CD4-positive, alpha-beta T cell (primary cell): Measurements from ENCODE around the gene RNU4-1. TPM values are rescaled to one million over a fixed set of nuclear protein-coding genes. Genes with fewer than 3 reads are reported as not detected.
"Not testable (repeated sequence)": the region's sequence is repeated elsewhere in the genome, so short reads cannot be mapped to it uniquely, and the experiment has no call there.

Experiments
- ATAC-seq: fragments of 200-7000 bp; cut with Tn5 transposase; one replicate; pipeline ENCODE4 v1.10.0; 2022; ENCODE audit warnings: mild to moderate bottlenecking; ENCODE audit not compliant: poor library complexity
- CTCF ChIA-PET: fragments of 350-600 bp; sonication (Branson Sonifier 250); formaldehyde crosslinking; loops from one replicate; lab custom pipeline; 2021; ENCODE audit warnings: antibody characterized with exemption, inconsistent platforms; lab: Charles Lee
- POLR2A ChIA-PET: fragments of 350-600 bp; sonication (Branson Sonifier 250); formaldehyde crosslinking; loops from one replicate; lab custom pipeline; 2021; ENCODE audit warnings: antibody characterized with exemption, inconsistent platforms; lab: Charles Lee
- DNase-seq, 14 experiments: peaks; one replicate each; pipeline ENCODE4 v3.0.0-alpha.2; 2013 to 2020; ENCODE audit warnings: mixed read lengths in 2 of 14
- H3K27ac ChIP-seq, 2 donors: one replicate each; pipeline versions ENCODE4 v1.5.1 to v1.7.0; 2013; ENCODE audit warnings: low read length in 2 of 2, low read depth in 1 of 2, mild to moderate bottlenecking in 1 of 2
- H3K27me3 ChIP-seq, 2 experiments: 1 replicate in 1 of 2; 2 replicates in 1 of 2; pipeline versions ENCODE4 v1.6.1 to v1.7.0; 2013; ENCODE audit warnings: low read length in 2 of 2, control low read depth in 1 of 2, mild to moderate bottlenecking in 1 of 2, moderate library complexity in 1 of 2; ENCODE audit not compliant: insufficient read depth in 2 of 2, control insufficient read depth in 1 of 2
- H3K36me3 ChIP-seq: one replicate; pipeline ENCODE4 v1.6.1; 2013; ENCODE audit warnings: low read length, control low read depth; ENCODE audit not compliant: insufficient read depth
- H3K4me1 ChIP-seq: one replicate; pipeline ENCODE4 v1.6.1; 2013; ENCODE audit warnings: low read length, control low read depth; ENCODE audit not compliant: insufficient read depth
- H3K4me3 ChIP-seq: one replicate; pipeline ENCODE4 v1.5.1; 2013; ENCODE audit warnings: mild to moderate bottlenecking, low read length, moderate library complexity
- H3K9me3 ChIP-seq, 2 experiments: 1 replicate in 1 of 2; 2 replicates in 1 of 2; pipeline versions ENCODE4 v1.6.1 to v1.7.0; 2013; ENCODE audit warnings: low read length in 2 of 2, mild to moderate bottlenecking in 2 of 2, control low read depth in 1 of 2, moderate library complexity in 1 of 2; ENCODE audit not compliant: control insufficient read depth in 1 of 2, insufficient read depth in 1 of 2
- H3K27ac Mint-ChIP-seq: one replicate; pipeline ENCODE4 v1.8.0; 2020; ENCODE audit warnings: mixed read lengths
- H3K27me3 Mint-ChIP-seq: one replicate; pipeline ENCODE4 v1.8.0; 2021; ENCODE audit warnings: mixed read lengths
- H3K36me3 Mint-ChIP-seq: one replicate; pipeline ENCODE4 v1.8.0; 2021; ENCODE audit warnings: low read depth, mixed read lengths
- H3K4me1 Mint-ChIP-seq: one replicate; pipeline ENCODE4 v1.8.0; 2021; ENCODE audit warnings: low read depth, mixed read lengths
- H3K4me3 Mint-ChIP-seq: one replicate; pipeline ENCODE4 v1.8.0; 2020; ENCODE audit warnings: mild to moderate bottlenecking, mixed read lengths
- H3K9me3 Mint-ChIP-seq: one replicate; pipeline ENCODE4 v1.8.0; 2020; ENCODE audit warnings: mixed read lengths
- CTCF ChIP-seq: fragments of 200-600 bp; IDR thresholded peaks from one replicate; pipeline ENCODE4 v1.8.0; 2022; ENCODE audit warnings: antibody characterized with exemption, mild to moderate bottlenecking
- intact Hi-C, 2 experiments: fragments of 100-400 bp; cut with DNase I in 1 of 2; cut with micrococcal nuclease in 1 of 2; formaldehyde crosslinking; loops; one replicate each; pipeline versions ENCODE4 v1.15.1 to v1.9.0; 2023 to 2025; cut with DNase I, micrococcal nuclease
- total RNA-seq, 174 experiments: library from RNA in 2 of 174; stranded (reverse) in 2 of 174; gene quantifications; one replicate each; pipeline ENCODE4 v1.2.3 and lab custom pipeline; 2021 to 2026

The RNU4-1 gene
- total RNA-seq, 2 experiments from 2014 or later = 913 to 1,035 TPM

DNA sequence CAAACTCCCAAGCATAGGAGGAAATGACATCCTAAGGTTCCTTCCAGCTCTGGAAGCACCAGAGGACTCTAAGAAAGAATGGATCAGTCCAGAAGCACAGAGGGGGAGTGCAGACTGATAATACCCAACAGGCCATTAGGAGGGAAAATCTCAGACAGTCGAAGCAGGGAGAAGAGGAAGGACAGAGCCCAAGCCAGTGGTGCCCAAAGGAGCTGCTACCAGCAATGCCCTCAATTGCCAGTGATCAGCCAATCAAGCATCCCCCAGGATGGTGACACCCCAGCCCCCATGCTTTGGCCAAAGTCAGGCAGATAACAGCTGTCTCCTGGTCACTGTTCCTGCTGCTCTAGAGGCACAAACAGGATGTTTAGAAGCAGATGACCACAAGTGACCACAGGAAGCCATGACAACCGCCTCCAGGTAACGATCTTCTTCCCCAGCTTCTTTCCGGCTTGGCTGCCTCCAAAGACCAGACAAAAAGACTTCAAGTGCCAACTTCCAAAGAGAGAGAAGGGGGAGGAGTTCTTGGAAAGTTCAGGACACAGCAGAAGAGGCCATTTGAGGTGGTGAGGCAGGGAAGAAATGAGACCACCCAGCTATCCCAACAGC lies 43.7 kb downstream of the RNU4-1 start:
- H3K9me3 ChIP-seq = no peaks in the 10 kb centered on the region
- Mint-ChIP-seq H3K27me3 (no peaks in the 10 kb centered on the region), H3K4me1 (peaks cover 82% of the 10 kb centered on the region), H3K27ac (peak overlapping the region; percentile 95), H3K4me3 (peak overlapping the region; percentile 78), H3K9me3 (no peaks in the 10 kb centered on the region), H3K36me3 (peaks cover 23% of the 10 kb centered on the region)
- H3K36me3 ChIP-seq = peaks cover 7% of the 10 kb centered on the region
- H3K4me3 ChIP-seq = no peak overlapping the region
- peaks cover 84% of the 10 kb centered on the region for H3K4me1 ChIP-seq
- POLR2A ChIA-PET = interaction anchor here (0.6 to 10.5 kb wide), 7 partner anchors 10 to 237 kb away, joined by 3 to 220 read pairs (median 83); partner anchors contain the start of genes PXN, RNU4-1, RNU4-2 and RPLP0
- no peaks in the 10 kb centered on the region for H3K27me3 ChIP-seq
- DNase-seq (no peak), ATAC-seq (no peak)
- CTCF ChIA-PET = interaction anchor here (0.9 to 6.0 kb wide), 9 partner anchors 14 to 68 kb away, joined by 4 to 52 read pairs (median 5); partner anchors contain the start of genes PXN and RPLP0
- H3K27ac ChIP-seq = peak overlapping the region in 1 of 2 donors; percentile 30
- TF ChIP-seq CTCF = no peak
- intact Hi-C loops = loop anchor here in 1 of 2 experiments (2.0 kb wide), 1 partner anchor 15 kb away; the partner anchor contains the start of gene PXN

DNA sequence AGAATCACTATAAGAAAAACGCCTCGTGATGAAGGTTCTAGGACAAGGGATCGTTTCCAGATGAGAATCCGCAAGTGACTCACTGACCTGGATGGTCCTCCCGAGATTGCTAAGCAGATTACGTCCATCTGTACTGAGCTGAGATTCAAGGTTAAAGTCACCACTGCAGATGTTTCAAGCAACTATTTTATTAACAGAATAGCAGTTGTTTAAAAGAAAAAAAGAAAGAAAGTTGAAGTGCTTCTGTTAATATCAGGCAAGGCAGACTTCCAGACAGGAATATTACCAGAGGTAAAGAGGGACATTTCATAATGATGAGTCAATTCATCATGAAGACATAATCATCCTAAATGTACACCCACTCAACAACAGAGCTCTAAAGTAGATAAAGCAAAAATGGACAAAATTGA lies 45.4 kb downstream of the RNU4-1 start:
- H3K27ac ChIP-seq = no peak overlapping the region
- ChIA-PET POLR2A (interaction anchor here (7.6 to 10.5 kb wide), 5 partner anchors 10 to 46 kb away, joined by 65 to 220 read pairs (median 143); partner anchors contain the start of genes PXN, RNU4-1, RNU4-2 and RPLP0), CTCF (interaction anchor here (1.2 to 5.7 kb wide), 4 partner anchors 12 to 19 kb away, joined by 7 to 29 read pairs (median 18); partner anchors contain the start of gene PXN)
- intact Hi-C loops = loop anchor here in 1 of 2 experiments (1.0 to 2.0 kb wide), 2 partner anchors 16 to 17 kb away; partner anchors contain the start of gene PXN
- Mint-ChIP-seq H3K9me3 (no peaks in the 10 kb centered on the region), H3K27me3 (no peaks in the 10 kb centered on the region), H3K27ac (peak overlapping the region; percentile 95), H3K4me1 (peaks cover 81% of the 10 kb centered on the region), H3K36me3 (peaks cover 34% of the 10 kb centered on the region), H3K4me3 (peak overlapping the region; percentile 50)
- no peak overlapping the region for H3K4me3 ChIP-seq
- H3K4me1 ChIP-seq = peaks cover 83% of the 10 kb centered on the region
- ATAC-seq = no peak
- no peaks in the 10 kb centered on the region for H3K9me3 ChIP-seq
- no peaks in the 10 kb centered on the region for H3K27me3 ChIP-seq
- no peak for TF ChIP-seq CTCF
- DNase-seq = no peak
- peaks cover 12% of the 10 kb centered on the region for H3K36me3 ChIP-seq

DNA sequence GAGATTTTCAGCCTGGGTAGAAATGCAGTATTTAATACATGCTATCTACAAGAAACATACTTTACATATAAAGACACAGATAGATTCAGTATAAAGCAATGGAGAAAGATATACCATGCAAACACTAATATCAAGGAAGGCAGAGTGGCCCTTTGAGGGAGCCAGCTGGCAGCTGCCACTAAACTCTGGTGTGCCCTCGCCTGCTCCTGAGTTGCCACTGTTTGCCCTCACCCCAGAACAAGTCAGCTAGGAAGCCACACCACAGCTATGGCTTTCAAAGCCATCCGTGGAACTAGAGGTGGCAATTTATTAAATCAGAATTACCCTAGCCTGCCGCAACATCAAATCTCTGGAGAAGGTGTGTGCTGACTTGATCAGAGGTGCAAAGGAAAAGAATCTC lies 45.9 kb downstream of the RNU4-1 start:
- H3K4me1 Mint-ChIP-seq = peaks cover 79% of the 10 kb centered on the region
- no peak for TF ChIP-seq CTCF

GRCh38 chr12:120246705-120247104 lies 46.3 kb downstream of the RNU4-1 start:
- intact Hi-C loops = not testable (repeated sequence)

More for the DNA sequence above, 45.9 kb downstream of the RNU4-1 start:
- DNase-seq = no peak
- ChIA-PET CTCF (interaction anchor here (1.2 to 5.7 kb wide), 3 partner anchors 12 to 19 kb away, joined by 7 to 29 read pairs (median 26); no protein-coding TSS in a partner anchor), POLR2A (interaction anchor here (7.6 to 10.5 kb wide), 5 partner anchors 9 to 45 kb away, joined by 65 to 220 read pairs (median 143); partner anchors contain the start of genes PXN, RNU4-1, RNU4-2 and RPLP0)
- Mint-ChIP-seq H3K4me3 (peak overlapping the region; percentile 50), H3K9me3 (no peaks in the 10 kb centered on the region), H3K27ac (peak overlapping the region; percentile 95), H3K27me3 (no peaks in the 10 kb centered on the region), H3K36me3 (peaks cover 34% of the 10 kb centered on the region)
- intact Hi-C loops = no loop called here
- no peak overlapping the region for H3K27ac ChIP-seq
- no peak for ATAC-seq
- H3K9me3 ChIP-seq = no peaks in the 10 kb centered on the region
- peaks cover 12% of the 10 kb centered on the region for H3K36me3 ChIP-seq
- peaks cover 83% of the 10 kb centered on the region for H3K4me1 ChIP-seq
- H3K4me3 ChIP-seq = no peak overlapping the region
- H3K27me3 ChIP-seq = no peaks in the 10 kb centered on the region

More at GRCh38 chr12:120246705-120247104, 46.3 kb downstream of the RNU4-1 start:
- ChIA-PET POLR2A (interaction anchor here (7.6 to 10.5 kb wide), 3 partner anchors 17 to 45 kb away, joined by 65 to 152 read pairs (median 143); partner anchors contain the start of genes RNU4-1, RNU4-2 and RPLP0), CTCF (interaction anchor here (1.2 to 5.5 kb wide), 2 partner anchors 15 to 18 kb away, joined by 7 to 29 read pairs; no protein-coding TSS in a partner anchor)
- Histone ChIP-seq H3K36me3 (peaks cover 14% of the 10 kb centered on the region), H3K4me1 (peaks cover 83% of the 10 kb centered on the region)
- not testable (repeated sequence) for DNase-seq, H3K27me3 Mint-ChIP-seq, H3K4me3 Mint-ChIP-seq, H3K27ac Mint-ChIP-seq, H3K9me3 ChIP-seq, H3K27ac ChIP-seq, H3K9me3 Mint-ChIP-seq, ATAC-seq, H3K27me3 ChIP-seq, H3K4me3 ChIP-seq
- H3K36me3 Mint-ChIP-seq = peaks cover 34% of the 10 kb centered on the region
- peaks cover 79% of the 10 kb centered on the region for H3K4me1 Mint-ChIP-seq
